Smooth muscle cell of trachea (primary cell): ENCODE data around the gene RFX1. TPM values are rescaled to one million over a fixed set of nuclear protein-coding genes. Genes with fewer than 3 reads are reported as not detected.

Experiments
- total RNA-seq: library from RNA; depleted of rRNA; stranded (reverse); fragments of >200 nt; gene quantifications from 2 replicates; pipeline ENCODE4 v1.2.1, GENCODE V29; 2014

RFX1 gene
- 3.5 and 4.2 TPM in 2 replicates for total RNA-seq

GRCh38 chr19:14006085-14006765 lies at the start of gene RFX1:
RFX1 (minus strand) TSS chr19:14006320; CDS start chr19:13993843, 12,477 bp downstream.

GRCh38 chr19:14031719-14032480 lies 25.8 kb upstream of the RFX1 start, which contains the start of gene IL27RA:
IL27RA (plus strand) TSS chr19:14031762; CDS start chr19:14031873, 111 bp downstream.

GRCh38 chr19:14027856-14028450 lies 21.8 kb upstream of the RFX1 start, which contains the start of gene RLN3:
RLN3 (plus strand) TSS chr19:14028148; CDS start chr19:14028205, 57 bp downstream.

GRCh38 chr19:13952154-13952930 lies 53.8 kb downstream of the RFX1 start, which contains the start of gene DCAF15:
DCAF15 (plus strand) TSS chr19:13952509; CDS start chr19:13952513, 4 bp downstream.

GRCh38 chr19:13938301-13939064 lies 67.6 kb downstream of the RFX1 start, which contains the start of gene PODNL1:
PODNL1 (minus strand) TSS chr19:13938417; CDS start chr19:13938181, 236 bp downstream.

Other genes with a start within 250 kb of the RFX1 start
- gene MRI1, start 241.8 kb downstream of the RFX1 start, total RNA-seq = 44.2 and 56.0 TPM in 2 replicates
- gene C19orf53, start 231.9 kb downstream of the RFX1 start, total RNA-seq = 51.1 and 60.8 TPM in 2 replicates
- 3.5 and 4.2 TPM in 2 replicates for gene ZSWIM4, start 210.9 kb downstream of the RFX1 start, total RNA-seq
- gene NANOS3, start 129.2 kb downstream of the RFX1 start, total RNA-seq = 0.66 TPM in 1 of 2 replicates, not detected in the other
- 0.66 and 0.73 TPM in 2 replicates for gene BRME1, start 100.2 kb downstream of the RFX1 start, total RNA-seq
- 11.6 and 11.8 TPM in 2 replicates for gene CC2D1A, start 100.1 kb downstream of the RFX1 start, total RNA-seq
- gene PODNL1, start 67.9 kb downstream of the RFX1 start, total RNA-seq = 1.6 and 2.5 TPM in 2 replicates
- gene DCAF15, start 53.8 kb downstream of the RFX1 start, total RNA-seq = 10.4 and 13.8 TPM in 2 replicates
- gene RLN3, start 21.8 kb upstream of the RFX1 start, total RNA-seq = not detected in 2 replicates
- gene IL27RA, start 25.4 kb upstream of the RFX1 start, total RNA-seq = 0.87 and 1.5 TPM in 2 replicates
- gene PALM3, start 55.8 kb upstream of the RFX1 start, total RNA-seq = 0.87 and 0.99 TPM in 2 replicates
- 0.15 and 1.3 TPM in 2 replicates for gene MISP3, start 66.5 kb upstream of the RFX1 start, total RNA-seq
- gene C19orf67, start 79.5 kb upstream of the RFX1 start, total RNA-seq = 0.17 TPM in 1 of 2 replicates, not detected in the other
- 19.6 and 36.2 TPM in 2 replicates for gene SAMD1, start 84.4 kb upstream of the RFX1 start, total RNA-seq
- gene PRKACA, start 111.4 kb upstream of the RFX1 start, total RNA-seq = 60.2 and 72.1 TPM in 2 replicates
- 0.66 and 11.9 TPM in 2 replicates for gene ASF1B, start 130.3 kb upstream of the RFX1 start, total RNA-seq
- gene ADGRL1, start 199.8 kb upstream of the RFX1 start, total RNA-seq = 2.0 and 5.0 TPM in 2 replicates